RPMI8226 (cell line): ENCODE measurements around the gene DMBX1.
A peak's percentile ranks its signal among the peaks of the same experiment; 100 is the strongest.

ENCODE experiments used
- DNase-seq: peaks from one replicate; pipeline ENCODE4 v3.0.0-alpha.2; 2015

Gene DMBX1

DNA sequence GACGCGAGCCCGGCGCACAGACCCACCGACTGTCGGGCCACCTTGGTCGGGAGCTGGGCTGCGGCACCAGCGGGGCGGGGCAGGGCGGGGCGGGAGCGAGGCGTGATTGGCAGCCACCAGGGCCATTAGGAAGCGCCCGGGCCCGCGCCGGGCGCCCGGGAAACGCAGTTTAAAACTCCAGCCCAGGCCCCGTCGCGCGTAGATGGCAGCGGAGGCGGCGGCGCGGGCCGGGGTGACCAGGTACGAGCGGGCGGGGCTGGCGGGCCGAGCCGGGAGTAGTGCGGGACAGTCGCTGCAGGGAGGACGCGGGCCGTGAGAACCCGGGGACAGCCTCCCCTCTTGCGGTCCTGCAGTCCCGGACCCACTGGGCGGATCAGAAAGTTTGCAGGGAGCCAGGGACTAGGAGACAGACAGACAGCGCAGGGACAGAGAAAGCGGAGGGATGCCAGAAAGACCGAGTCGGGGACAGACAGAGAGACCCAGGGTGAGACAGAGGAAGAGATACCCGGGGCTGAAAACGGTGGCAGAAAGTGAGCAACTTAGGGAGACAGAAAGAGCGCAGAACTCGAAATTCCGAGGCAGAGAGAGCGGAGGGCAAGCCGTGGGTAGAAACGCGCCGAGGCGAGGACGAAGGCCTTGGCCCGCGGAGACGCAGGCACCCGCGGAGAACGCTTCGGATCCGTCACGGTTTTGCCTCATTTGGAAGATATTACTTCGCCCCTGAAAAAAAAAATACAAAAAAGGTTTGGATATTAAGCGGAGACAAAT is at the start of gene DMBX1:
Gene DMBX1, plus strand, starts transcription at position 199 of the 768 bp plus-strand sequence. CDS start 17,175 bp downstream, outside the sequence.
- DNase-seq, result peak; percentile 59

DNA sequence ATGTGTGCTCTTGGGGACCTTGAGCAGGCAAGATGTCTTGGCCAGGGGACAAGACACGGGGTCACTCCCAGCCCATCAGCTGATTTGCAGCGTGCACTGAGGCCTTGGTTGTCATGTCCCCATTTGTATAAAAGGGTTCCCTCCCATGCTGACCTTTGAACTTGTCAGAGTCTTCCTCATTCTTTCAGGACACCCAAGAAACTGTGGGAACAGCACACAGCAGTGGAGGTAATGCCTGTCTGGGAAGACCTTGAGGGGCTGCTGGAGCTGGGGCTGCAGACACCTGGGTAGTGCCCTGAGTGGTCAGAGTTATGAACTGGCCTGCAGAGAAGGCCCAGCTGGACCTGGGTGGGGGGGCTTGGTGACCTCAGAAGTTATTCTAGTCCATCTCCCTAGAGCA is 49.2 kb upstream of the DMBX1 start:
- DNase-seq, result no peak

DNA sequence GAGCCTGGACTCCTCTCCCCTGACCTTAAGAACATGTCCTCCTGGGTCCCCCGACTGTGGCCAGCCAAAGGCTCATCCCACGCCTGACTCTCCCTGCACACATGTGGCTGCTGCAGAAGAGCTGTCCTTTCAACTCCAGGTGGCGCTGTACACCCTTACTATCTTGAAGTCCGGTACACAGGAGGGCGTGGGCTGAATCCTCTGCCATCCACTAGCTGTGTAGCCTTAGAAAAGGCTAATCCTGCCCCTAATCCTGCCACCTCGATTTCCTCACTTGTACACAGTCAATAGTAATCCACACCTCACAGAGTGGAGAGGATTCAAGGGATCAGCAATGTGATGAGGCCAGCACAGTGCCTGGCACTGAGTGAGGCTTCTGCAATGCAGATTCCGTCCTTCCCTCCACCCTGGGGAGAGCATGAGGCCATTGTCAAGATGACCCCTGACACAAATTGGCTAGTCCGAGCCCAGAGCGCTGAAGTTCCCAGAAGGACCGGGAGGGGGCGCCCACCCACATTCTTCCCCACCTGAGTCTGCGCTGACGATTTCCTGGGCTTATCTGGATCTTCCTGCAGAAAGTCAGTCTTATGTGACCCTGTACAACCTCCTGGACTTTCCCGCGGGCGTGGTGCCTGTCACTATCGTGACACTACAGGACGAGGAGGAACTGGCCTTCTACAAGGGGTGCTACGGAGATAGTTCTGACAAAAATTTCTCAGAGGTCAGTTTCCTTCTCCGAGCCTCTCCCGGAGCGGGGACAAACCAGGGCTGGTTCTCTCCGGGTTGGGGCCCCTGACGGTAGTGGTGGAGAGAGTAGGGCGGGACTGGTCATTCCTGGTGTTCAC is 47.1 kb upstream of the DMBX1 start:
- DNase-seq, result peak; percentile 90

DNA sequence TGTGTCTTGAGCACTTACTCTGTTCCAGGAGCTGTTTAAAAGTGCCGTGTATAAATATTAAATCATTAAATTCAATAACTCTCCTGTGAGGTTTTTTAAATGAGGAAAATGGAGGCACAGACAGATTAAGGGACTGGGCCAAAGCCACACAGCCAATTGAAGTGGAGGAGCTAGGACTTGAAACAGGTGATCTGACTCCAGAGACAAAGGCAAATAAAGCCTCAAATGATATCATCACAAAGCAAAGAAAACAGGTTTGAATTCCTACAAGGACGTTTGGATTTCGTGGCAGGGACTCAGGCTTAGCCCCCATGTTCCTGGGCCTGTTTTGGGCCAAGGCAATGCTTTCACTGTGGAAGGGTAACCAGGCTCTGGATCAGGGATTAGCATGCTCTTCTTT is 45.2 kb upstream of the DMBX1 start:
- DNase-seq, result no peak

DNA sequence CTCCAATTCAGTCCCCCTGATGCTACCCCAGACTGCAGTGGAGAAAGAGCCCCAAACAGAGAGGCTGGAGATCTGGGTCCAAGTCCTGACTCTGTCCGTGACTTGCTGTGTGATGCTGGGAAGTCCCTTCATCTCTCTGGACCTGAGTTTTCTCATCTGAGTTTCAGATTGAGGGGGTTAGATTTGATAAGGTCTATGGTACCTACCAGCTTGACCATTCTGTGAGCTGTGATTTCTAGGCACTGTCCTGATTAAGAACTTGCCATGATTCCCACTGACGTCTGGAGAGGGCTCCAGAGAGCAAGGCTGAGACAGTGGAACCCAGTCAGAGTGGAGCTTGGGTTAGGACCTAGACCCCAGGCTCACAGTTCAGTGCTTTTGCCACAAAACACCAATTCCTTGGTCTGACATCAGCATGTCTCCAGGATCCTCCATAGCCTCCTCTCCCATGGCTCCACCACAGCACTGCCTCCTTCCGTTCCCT is 43.8 kb upstream of the DMBX1 start:
- peak; percentile 37 for DNase-seq

DNA sequence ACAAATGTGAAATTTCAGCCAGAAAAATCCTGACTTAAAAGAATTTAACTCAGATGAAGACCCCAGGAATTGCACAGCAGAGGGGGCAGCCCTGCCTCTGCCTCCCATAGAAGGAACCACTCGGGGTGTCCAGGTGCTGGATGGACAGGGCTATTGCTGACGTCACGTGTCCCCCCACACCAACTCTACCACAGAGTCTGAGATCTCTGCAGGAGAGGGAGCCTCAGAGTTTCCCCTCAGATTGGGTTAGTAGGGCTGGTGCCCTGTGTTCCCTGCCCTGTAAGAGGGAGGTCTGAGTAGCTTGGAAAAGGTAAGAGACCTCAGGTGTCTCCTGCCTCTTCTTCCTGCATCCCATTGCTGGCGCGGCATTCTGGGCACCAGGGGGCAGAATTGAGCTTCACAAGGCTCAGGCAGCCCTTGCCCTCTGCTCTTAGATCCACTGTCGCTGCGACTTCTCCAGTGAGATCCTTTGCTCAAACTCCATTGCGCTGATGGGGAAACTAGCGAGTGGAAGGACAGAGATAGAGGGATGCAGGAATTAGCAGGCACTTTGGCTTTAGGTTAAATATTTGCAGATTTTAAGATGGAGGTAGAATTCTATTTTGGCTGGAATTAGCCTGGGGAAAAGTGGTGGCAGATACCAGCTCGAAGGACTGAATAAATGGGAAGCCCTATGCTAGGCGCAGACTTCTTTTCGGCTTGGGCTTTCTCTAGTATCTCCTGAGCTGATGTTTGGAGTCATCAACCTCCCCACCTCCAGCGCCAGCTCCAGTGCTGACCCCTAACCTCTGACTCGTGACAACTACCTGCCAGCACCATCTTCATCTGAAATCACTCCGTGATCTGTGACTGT is 42.8 kb upstream of the DMBX1 start:
- DNase-seq, result peak; percentile 88

DNA sequence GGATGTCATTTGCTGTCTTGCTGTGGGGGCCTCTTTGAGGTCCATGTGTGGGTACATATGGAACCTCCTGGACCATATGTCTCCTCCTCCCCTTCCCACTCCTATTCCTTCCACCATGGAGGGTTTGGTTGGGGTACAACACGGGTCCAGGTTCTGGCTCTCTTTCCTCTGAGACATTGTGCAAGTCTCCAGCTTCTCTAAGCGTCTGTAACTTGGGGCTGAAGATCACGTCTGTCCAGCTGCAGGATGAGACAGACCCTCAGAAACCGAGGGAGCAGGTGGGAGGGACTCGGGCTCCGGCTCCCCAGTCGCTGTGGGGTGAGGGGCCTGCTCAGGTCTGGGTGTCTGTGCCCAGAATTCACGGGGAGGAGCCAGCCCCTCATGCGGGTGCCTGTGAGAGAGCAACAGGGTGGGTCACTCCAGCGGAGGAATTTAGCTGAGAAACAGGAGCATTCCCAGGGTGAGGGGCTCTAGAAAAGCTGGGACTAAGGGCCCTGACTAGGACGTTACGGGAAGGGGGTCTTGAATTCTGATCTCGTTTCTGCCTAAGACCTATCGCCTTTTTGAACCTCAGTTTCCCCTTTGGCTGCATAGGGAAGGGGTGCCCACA is 42.0 kb upstream of the DMBX1 start:
- DNase-seq, result no peak

DNA sequence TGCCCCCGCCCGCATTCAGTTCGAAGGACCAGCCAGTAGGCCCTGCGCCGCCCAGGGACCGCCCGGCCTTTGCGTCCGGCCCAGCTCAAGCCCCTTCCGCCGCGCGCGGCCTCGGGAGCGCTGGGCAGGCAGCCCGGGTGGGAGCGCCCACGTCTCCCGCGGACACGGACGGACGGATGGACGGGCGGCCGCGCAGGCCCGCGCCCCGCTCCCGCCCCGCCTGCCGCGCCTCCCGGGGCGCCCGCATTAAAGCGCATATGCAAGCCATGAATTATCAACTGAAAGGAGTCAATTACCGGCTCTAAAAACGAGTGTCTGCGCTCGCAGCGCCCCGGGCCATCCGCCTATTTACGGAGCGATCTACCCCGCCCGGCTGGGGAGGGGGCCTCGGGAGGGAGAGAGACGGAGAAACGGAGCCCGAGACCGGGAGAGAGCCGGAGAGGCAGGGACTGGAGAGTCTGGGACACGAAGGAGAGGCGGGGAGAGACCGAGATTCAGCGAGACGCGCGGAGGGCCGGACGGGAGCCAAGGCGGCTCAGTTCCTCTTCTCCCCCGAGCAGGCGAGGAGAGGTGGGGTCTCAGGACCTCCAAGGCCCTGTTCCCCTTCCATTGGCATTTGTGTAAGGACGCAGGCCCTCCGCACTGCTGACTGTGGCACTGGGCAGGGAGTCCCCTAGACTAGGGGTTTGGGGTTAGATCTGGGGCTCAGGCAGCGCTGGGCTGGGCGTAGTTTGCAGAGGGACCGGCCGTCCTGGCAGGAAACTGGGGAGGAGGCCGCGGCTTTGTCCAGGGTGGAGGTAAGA is 41.3 kb upstream of the DMBX1 start:
- DNase-seq, result no peak

DNA sequence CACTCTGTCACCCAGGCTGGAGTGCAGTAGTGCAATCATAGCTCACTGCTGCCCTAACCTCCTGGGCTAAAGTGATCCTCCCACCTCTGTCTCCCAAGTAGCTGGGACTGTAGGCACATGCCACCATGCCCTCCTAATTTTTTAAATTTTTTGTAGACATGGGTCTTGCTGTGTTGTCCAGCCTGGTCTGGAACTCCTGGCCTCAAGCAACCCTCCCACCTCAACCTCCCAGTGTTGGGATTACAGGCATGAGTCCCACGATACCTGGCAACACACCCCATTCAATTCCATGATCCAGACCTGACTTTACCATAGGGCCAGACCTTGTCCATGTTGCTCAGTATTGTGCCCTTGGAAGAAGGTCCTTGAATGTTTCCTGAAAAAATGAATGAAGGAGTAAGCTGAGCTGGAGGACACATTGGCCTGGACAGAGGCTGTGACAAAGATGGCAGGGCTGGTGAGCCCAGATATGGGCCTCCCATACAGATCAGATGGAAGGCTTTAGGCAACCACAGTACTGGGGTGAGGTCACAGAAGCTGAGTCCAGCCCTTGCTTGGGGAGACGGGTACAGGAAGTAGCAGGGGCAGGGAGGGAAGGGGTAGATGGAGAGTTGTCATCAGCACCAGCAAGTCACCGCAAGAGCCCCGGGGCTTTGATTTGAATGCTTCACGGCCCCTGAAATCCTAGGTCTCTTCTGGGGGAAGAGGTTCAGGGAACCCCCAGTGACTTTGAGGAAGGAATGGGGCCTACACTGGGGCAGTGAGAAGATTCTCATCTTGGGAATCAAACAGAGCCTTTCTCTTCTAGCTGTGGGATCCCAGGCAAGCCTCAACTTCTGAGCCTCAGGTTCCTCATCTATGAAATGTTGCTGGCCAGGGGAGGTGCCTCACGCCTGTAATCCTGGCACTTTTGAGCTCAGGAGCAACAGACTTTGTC is 40.1 kb upstream of the DMBX1 start:
- no peak for DNase-seq

DNA sequence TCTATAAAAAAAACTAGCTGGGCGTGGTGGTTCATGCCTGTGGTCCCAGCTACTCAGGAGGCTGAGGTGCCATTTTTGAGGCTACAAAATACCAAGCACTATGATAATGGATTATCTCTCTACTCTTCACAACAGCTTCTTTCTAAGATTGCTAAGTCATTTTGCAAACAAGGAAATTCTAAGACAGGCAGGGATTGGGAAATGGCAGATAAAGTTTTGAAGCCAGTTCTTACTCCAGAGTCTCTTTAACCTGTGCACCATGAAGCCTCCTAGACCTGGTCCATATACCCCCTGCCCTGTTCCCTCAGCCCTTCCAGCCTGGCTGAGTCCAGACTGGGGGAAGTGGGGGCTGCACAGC is 39.5 kb upstream of the DMBX1 start:
- no peak for DNase-seq

DNA sequence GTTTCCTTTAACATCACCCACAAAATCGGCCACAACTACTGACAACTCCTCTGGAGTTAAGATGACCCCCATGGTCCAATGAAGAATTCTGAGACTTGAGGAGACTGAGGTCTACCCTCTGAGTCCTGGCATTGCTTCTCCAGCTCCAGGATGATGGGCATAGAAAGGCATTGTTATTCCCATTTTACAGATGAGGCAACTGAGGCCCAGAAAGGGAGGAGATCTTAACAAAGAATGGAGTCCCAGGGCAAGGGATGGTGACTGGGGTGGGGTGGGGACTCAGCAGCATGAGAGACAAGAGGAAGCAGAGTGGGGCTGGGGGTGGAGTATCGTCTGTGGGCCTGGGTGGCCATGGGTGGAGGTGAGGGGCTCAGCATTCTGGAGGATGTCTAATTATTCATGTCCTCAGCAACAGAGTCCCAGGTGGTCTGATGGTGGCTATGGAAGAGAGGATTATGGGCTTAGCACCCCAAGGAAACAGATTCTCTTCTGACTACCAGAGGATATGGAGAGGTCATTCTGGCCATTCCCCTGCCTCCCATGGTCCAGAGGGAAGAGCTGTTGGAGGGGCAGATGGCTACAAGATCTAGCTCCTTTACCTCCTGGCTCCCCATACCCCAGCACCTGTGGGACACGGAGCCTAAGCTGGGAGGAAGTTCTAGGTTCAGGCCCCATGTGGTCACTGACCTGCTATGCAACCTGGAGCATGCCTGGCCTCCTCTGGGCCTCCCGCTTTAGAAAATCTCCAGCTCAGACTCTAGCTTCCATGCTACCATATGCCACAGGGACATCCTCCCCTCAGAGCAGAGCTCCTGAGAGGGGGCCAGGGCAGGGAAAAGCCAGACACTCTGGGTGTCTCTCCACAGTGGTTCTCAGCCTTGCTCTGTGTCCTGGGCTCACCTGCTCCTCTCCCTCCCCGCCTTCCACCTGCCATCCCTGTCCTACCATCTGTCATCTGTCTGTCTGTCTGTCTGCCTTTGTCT is 37.4 kb upstream of the DMBX1 start:
- no peak for DNase-seq

DNA sequence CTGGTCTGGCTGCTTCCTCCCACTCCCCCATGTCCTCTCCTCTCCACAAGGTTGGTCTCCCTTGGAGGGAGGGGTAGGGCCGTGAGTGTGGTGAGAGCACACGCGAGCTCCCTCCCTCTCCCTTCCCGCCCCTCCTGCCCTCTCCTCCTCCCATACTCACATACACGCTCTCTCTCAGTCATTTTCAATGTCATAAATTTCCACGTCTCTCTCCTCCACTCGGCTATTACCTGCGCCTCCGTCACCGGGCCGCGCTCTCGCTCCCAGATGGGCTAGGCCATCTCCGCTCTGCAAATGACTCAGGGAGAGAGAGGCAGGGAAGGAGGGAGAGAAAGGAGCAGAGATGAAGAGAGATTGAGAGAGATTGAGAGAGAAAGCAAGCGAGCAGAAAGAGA is 36.7 kb upstream of the DMBX1 start:
- no peak for DNase-seq

DNA sequence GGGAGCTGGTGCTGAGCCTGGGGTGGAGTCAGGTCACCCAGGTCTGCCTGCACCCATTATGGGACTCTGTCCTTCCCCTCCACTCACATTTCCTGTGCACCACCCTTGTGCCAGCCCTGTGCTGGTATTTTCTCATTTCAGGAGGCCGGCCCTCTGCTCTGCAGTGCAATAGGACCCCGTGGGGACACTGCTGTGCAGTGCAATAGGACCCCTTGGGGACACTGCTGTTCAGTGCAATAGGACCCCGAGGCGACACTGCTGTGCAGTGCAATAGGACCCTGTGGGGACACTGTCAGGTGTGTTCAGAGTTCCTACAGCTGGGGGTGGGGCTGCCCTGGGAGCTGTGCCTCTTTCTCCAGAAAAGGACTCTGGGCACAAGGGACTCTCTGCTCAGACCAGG is 36.2 kb upstream of the DMBX1 start:
- no peak for DNase-seq

DNA sequence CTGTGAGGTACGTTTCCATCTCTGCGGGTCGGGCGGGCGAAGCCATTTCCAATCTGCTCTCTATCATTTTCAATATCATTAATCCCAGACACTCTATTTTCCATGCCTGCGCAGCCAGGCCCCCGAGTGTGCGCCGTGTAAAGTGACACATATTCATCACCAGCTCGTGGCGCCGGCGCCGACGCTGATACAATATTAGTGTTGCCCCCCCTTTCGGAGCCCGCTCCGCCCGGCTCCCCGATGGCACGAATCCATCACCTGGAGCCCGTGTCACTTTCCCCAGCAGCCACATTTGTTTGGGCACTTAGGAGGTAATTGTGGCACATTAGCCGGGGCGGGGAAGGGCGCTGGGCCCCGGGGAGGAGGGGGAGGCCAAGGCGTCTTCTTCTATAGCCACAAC is 33.7 kb upstream of the DMBX1 start:
- DNase-seq, result no peak

DNA sequence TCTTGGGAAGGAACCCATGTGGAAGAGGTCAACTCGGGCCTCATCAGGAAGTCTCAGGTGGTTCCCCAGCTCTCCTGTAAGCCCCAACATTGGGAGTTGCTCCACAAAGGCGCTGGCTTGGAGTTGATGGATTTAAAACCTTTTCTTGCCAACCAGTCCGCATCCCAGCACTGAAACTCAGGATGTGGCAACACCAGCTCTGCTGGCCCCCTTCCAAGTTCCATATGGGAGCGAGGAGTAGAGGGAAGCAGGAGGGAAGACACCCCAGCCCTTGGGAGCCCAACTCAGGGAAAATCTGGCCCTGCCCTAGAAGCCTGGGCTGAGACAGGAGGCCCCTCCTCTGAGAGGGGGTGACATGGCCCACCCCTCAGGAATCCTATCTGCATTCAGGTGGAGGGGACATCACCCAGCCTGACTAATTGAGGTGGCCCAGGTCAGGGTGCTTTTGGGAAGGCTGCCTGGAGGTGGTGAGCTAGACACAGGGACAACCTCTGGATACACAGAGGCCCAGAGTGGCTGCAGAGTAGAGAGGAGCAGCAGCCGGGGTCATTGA is 33.1 kb upstream of the DMBX1 start:
- DNase-seq, result no peak

DNA sequence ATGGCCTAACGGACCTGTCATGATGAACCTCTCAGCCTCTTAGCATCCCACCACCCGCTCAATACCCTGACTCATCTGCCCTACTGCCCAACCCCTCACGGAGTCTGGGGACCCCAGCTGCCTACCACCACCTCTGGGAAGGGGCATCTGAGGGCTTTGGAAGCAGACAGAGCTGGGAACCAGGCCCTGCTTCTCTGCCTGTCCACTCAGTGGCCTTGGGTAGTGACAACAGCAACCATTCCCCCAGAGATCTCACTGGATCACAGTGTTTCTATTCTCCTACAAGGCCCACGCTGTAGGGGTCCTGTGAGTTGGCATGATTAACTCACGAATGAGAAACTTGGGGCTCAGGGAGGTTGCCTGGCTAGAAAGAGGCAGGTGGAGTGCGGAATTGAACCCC is 32.5 kb upstream of the DMBX1 start:
- DNase-seq, result no peak

DNA sequence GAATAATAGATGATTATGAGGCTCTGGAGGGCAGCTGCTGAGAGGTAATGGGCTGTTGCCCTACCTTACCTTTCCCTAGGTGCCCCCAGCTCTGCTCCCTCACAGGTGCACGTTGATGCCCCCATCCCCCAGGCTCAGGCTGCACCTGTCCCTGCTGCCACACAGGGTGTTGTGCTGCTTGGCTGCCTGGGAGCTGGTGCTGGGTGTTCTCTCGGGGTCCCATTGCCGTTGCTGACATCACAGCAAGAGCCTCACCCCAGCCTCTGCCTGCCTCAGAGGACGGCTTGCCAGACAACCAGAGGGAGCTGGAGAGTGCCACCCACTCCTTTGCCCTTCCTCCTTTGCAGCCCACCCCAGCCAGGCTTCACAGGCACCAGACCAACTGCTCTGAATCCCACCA is 31.4 kb upstream of the DMBX1 start:
- DNase-seq, result no peak

DNA sequence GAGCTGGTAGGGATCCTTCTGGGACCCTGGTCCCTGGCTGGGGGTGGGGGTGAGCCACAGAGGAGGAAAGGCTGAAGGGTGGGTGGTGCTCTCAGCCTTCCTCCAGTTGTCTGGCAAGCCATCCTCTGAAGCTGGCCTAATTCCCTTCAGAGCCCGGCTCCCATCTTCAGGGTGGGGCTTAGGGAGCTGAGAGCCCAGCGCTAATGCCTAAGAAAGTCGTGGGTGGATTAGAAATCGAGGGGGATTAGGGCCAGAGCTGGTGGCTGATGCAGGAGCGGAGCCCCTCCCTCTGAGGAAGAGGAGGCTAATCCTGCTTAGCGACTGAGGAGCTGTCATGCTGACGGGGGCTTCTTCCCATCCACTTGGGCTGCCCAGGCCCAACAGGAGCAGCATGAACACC is 30.8 kb upstream of the DMBX1 start:
- DNase-seq, result no peak

DNA sequence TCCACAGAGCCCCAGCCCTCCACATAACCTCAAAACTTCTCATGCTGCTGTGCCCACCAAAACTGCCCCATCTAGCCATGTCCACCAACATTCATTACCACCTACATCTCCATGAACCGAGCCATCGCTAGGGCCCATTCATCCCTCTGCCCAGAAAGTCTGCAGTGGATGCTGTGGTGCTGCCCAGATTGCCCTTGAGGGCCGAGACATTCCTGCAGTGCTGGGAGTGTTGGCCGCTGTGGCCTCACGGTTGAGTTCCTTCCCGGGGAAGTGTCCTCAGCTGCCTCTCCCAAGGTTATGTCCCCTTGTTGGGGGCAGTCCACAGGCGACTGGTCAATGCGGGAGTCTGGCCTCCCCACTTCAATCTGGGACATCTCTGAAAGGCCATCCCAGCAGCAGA is 30.3 kb upstream of the DMBX1 start:
- DNase-seq, result no peak
